Adrenal gland (tissue), 5 donors: Measurements from ENCODE around the gene GTF2H2C.
"Not testable (repeated sequence)": the region's sequence is repeated elsewhere in the genome, so short reads cannot be mapped to it uniquely, and the experiment has no call there.

Experiments
- CTCF ChIP-seq, 6 experiments: fragments of 450-650 bp in 4 of 6; fragments of 200-600 bp in 2 of 6; sonication (generic) in 1 of 6; IDR thresholded peaks; 1 replicate in 5 of 6; 2 replicates in 1 of 6; pipeline versions ENCODE4 v1.5.1 to v1.8.0; 2016 to 2021; ENCODE audit warnings: antibody characterized with exemption in 6 of 6, mild to moderate bottlenecking in 2 of 6, moderate library complexity in 1 of 6
- POLR2A ChIP-seq, 2 donors: fragments of 450-650 bp; IDR thresholded peaks; one replicate each; pipeline ENCODE4 v1.6.1; 2017; ENCODE audit warnings: antibody characterized with exemption in 2 of 2, mild to moderate bottlenecking in 2 of 2, moderate library complexity in 1 of 2
- donor health status: DM: no; HTN: no; CAD: no.

GRCh38 chr5:69544602-69545001 is 15.4 kb upstream of the GTF2H2C start:
- TF ChIP-seq CTCF, POLR2A (IDR thresholded peaks at IDR 0.05): not testable (repeated sequence)
